ENCODE results near the gene ANKRD31. TPM values are rescaled to one million over a fixed set of nuclear protein-coding genes. Genes with fewer than 3 reads are reported as not detected.
A peak's percentile ranks its signal among the peaks of the same experiment; 100 is the strongest.

ANKRD31 gene
- total RNA-seq, 1 experiment from 2014 or later = 0.48 TPM

- H3K9me3 ChIP-seq (ENCODE audit: insufficient read depth, low read depth) = no peaks in the 10 kb centered on the region
- ChIA-PET POLR2A (ENCODE audit: unreplicated experiment) (no interaction called here), CTCF (no interaction called here)
- BruUV-seq (replicated peaks) = no TSS peak
- DNase-seq = peak in 1 of 2 experiments; percentile 15
- no peaks in the 10 kb centered on the region for H3K79me2 ChIP-seq (ENCODE audit: low read depth)
- H3K36me3 ChIP-seq (ENCODE audit: low read depth) = no peaks in the 10 kb centered on the region
- no peaks in the 10 kb centered on the region for H3K9me2 ChIP-seq (ENCODE audit: insufficient read depth)
- TF ChIP-seq, protein P1, sequence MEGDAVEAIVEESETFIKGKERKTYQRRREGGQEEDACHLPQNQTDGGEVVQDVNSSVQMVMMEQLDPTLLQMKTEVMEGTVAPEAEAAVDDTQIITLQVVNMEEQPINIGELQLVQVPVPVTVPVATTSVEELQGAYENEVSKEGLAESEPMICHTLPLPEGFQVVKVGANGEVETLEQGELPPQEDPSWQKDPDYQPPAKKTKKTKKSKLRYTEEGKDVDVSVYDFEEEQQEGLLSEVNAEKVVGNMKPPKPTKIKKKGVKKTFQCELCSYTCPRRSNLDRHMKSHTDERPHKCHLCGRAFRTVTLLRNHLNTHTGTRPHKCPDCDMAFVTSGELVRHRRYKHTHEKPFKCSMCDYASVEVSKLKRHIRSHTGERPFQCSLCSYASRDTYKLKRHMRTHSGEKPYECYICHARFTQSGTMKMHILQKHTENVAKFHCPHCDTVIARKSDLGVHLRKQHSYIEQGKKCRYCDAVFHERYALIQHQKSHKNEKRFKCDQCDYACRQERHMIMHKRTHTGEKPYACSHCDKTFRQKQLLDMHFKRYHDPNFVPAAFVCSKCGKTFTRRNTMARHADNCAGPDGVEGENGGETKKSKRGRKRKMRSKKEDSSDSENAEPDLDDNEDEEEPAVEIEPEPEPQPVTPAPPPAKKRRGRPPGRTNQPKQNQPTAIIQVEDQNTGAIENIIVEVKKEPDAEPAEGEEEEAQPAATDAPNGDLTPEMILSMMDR (conservative IDR thresholded peaks at IDR 0.05) = no peak
- TF ChIP-seq EZH2 (IDR thresholded peaks at IDR 0.05; ENCODE audit: low read depth) = no peak
- no peak overlapping the region for H2AFZ ChIP-seq
- peaks cover 9% of the 10 kb centered on the region; the same call in 1 of the 2 replicates for H3F3A ChIP-seq (ENCODE audit: insufficient read depth, low read depth)
- intact Hi-C loops (cut with micrococcal nuclease; ENCODE audit: unreplicated experiment) = loop anchor here (5.0 to 10.0 kb wide), 2 partner anchors 104 to 286 kb away; partner anchors contain the start of genes GFM2 and NSA2
- H3K27ac ChIP-seq = no peak overlapping the region
- no peaks in the 10 kb centered on the region for H4K20me1 ChIP-seq (ENCODE audit: insufficient read depth)
- H3K4me2 ChIP-seq = peak overlapping the region; percentile 75
- H3K4me3 ChIP-seq = no peak overlapping the region
- H3K27me3 ChIP-seq (ENCODE audit: insufficient read depth, low read depth) = no peaks in the 10 kb centered on the region
- H3K4me1 ChIP-seq (replicated peaks; ENCODE audit: insufficient read depth) = peaks cover 20% of the 10 kb centered on the region
These were observed 185.4 kb downstream of the ANKRD31 start for GRCh38 chr5:75051217-75051751.

GRCh38 chr5:75050415-75050814 lies 186.3 kb downstream of the ANKRD31 start:
- Histone ChIP-seq H3K9me3 (ENCODE audit: insufficient read depth, low read depth) (no peaks in the 10 kb centered on the region), H2AFZ (no peak overlapping the region), H3K79me2 (ENCODE audit: low read depth) (no peaks in the 10 kb centered on the region), H3K4me2 (no peak overlapping the region), H3K27me3 (ENCODE audit: insufficient read depth, low read depth) (no peaks in the 10 kb centered on the region), H4K20me1 (ENCODE audit: insufficient read depth) (no peaks in the 10 kb centered on the region), H3K27ac (no peak overlapping the region), H3K4me1 (replicated peaks; ENCODE audit: insufficient read depth) (peaks cover 16% of the 10 kb centered on the region), H3K4me3 (no peak overlapping the region), H3K36me3 (ENCODE audit: low read depth) (no peaks in the 10 kb centered on the region), H3F3A (ENCODE audit: insufficient read depth, low read depth) (peaks cover 9% of the 10 kb centered on the region; the same call in 1 of the 2 replicates), H3K9me2 (ENCODE audit: insufficient read depth) (no peaks in the 10 kb centered on the region)
- intact Hi-C loops (cut with micrococcal nuclease; ENCODE audit: unreplicated experiment) = loop anchor here (5.0 to 10.0 kb wide), 2 partner anchors 103 to 286 kb away; partner anchors contain the start of genes GFM2 and NSA2
- BruUV-seq (replicated peaks) = no TSS peak
- TF ChIP-seq, protein P1 (conservative IDR thresholded peaks at IDR 0.05) = no peak
- no peak for TF ChIP-seq EZH2 (IDR thresholded peaks at IDR 0.05; ENCODE audit: low read depth)
- DNase-seq = no peak
- ChIA-PET POLR2A (ENCODE audit: unreplicated experiment) (interaction anchor here (0.6 kb wide), 1 partner anchor 10 kb away, joined by 11 read pairs; no protein-coding TSS in a partner anchor), CTCF (interaction anchor here (0.6 to 1.2 kb wide), 4 partner anchors 13 to 186 kb away, joined by 3 to 24 read pairs (median 4); partner anchors contain the start of gene ANKRD31)

DNA sequence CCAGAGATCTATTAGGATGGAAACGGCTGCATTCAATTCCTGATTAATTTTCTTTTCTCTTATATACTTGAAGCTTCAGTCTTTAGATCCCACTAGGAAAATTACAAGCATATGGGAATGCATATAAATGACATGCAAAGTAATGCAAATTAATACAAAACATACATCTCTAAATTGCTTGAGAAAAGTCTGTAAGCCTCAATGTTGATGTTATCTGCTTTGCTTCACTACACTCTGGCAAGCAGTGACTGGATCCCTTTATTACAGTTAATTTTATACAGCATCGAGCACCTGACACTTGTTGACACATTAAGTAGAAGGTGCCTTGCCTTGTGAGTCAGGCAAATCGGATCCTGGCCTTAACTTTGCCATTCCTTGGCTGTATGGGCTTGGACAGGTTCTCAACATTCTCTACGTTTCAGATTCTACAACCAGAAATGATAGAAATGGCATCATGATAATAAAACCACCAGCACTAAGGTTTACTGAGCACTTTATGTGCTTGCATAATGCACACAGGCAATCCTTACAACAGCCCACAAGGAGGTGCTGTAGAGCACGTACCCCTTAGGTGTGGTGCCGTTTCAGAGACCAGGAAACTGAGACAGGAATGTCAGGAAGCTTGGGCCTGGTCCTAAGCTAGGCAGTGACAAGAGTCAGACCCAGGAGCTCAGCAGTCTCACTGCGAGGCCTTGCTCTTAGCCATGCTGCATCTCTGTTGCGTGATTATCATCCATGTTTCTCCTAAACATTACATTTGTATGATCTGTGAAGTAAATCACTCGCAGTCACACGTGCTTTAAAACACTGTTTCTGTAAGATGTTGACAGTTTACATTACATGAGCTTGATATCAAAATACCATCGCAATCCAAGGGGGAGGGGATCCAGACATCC lies 187.0 kb downstream of the ANKRD31 start:
- peak; percentile 43 to 67 for DNase-seq
- no peaks in the 10 kb centered on the region for H3K9me2 ChIP-seq (ENCODE audit: insufficient read depth)
- no peak overlapping the region for H3K27ac ChIP-seq
- H3F3A ChIP-seq (ENCODE audit: insufficient read depth, low read depth) = peaks cover 9% of the 10 kb centered on the region; the same call in 1 of the 2 replicates
- intact Hi-C loops (cut with micrococcal nuclease; ENCODE audit: unreplicated experiment) = loop anchor here (5.0 to 10.0 kb wide), 2 partner anchors 102 to 285 kb away; partner anchors contain the start of genes GFM2 and NSA2
- H3K9me3 ChIP-seq (ENCODE audit: insufficient read depth, low read depth) = no peaks in the 10 kb centered on the region; the same call in 1 of the 2 replicates
- H3K4me3 ChIP-seq = no peak overlapping the region
- POLR2A ChIA-PET (ENCODE audit: unreplicated experiment) = interaction anchor here (0.6 kb wide), 1 partner anchor 11 kb away, joined by 11 read pairs; no protein-coding TSS in a partner anchor
- no peak overlapping the region for H3K4me2 ChIP-seq
- no peak overlapping the region for H2AFZ ChIP-seq
- no peaks in the 10 kb centered on the region for H4K20me1 ChIP-seq (ENCODE audit: insufficient read depth)
- no peaks in the 10 kb centered on the region for H3K27me3 ChIP-seq (ENCODE audit: insufficient read depth, low read depth)
- CTCF ChIA-PET = interaction anchor here (0.6 to 1.2 kb wide), 4 partner anchors 13 to 187 kb away, joined by 3 to 24 read pairs (median 4); partner anchors contain the start of gene ANKRD31
- H3K79me2 ChIP-seq (ENCODE audit: low read depth) = no peaks in the 10 kb centered on the region
- peaks cover 16% of the 10 kb centered on the region for H3K4me1 ChIP-seq (replicated peaks; ENCODE audit: insufficient read depth)
- BruUV-seq (replicated peaks) = no TSS peak
- TF ChIP-seq, protein P1 (conservative IDR thresholded peaks at IDR 0.05) = peak; percentile 82
- no peak for TF ChIP-seq EZH2 (IDR thresholded peaks at IDR 0.05; ENCODE audit: low read depth)
- H3K36me3 ChIP-seq (ENCODE audit: low read depth) = no peaks in the 10 kb centered on the region

Measured in PC-9 (cell line).